Astrocyte of the cerebellum (primary cell): ENCODE data around the gene GSE1.

ENCODE experiments used
- DNase-seq: peaks from one replicate; pipeline ENCODE4 v3.0.0-alpha.2; 2011; ENCODE audit warnings: low read depth
- H3K4me3 ChIP-seq: 2 replicates; pipeline ENCODE4 v1.5.1; 2011; ENCODE audit warnings: mild to moderate bottlenecking, low read depth, low read length, moderate library complexity
- in situ Hi-C: cut with HindIII; loops from 2 replicates; pipeline ENCODE4 v1.10.0; 2017; ENCODE audit warnings: low sequenced_read_pairs
- TF ChIP-seq, protein P1 (sequence below): IDR thresholded peaks from 2 replicates; pipeline ENCODE4 v1.5.1; 2012; ENCODE audit warnings: low read length, low read depth, moderate library complexity, mild to moderate bottlenecking; ENCODE audit errors: missing control alignments

GSE1 gene

DNA sequence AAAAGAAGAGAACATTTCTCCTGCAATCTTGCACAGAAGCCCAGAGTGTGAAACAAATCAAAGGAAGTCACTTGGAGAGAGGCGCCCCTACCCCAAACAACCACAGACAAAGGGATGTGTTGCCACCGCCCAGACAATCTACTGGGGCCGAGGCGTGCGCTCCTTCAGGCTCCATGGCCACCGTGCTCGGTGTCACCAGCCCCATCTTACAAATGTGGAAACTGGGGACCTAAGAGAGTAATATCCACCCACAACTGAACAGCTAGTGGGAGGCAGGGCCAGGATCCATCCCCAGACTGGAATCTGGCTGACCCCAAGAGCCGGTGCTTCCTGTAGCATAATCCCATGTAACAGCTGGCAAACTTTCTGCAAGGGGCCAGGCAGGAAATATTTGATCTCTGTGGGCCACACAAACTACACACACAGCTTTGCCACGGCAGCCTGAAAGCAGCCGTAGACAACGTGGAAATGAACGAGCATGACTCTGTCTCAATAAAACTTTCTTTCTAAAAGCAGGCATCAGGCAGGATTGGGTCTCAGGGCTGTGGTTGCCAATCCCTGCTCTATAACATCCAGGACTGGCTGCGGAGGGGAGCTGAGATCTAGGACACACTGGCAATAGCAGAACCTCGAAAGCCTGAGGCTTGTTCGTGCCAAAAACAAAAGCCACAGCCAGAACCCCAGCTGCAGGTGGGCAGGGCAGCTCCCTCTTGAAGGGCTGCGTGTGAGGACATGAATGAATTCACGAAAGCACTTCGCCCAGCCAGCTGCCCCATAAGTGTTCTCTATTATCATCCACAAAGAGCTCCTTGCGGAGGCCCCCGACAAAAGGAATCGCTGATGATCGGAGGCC, 102.3 kb downstream of the GSE1 start:
- no peak for DNase-seq
- TF ChIP-seq, protein P1, sequence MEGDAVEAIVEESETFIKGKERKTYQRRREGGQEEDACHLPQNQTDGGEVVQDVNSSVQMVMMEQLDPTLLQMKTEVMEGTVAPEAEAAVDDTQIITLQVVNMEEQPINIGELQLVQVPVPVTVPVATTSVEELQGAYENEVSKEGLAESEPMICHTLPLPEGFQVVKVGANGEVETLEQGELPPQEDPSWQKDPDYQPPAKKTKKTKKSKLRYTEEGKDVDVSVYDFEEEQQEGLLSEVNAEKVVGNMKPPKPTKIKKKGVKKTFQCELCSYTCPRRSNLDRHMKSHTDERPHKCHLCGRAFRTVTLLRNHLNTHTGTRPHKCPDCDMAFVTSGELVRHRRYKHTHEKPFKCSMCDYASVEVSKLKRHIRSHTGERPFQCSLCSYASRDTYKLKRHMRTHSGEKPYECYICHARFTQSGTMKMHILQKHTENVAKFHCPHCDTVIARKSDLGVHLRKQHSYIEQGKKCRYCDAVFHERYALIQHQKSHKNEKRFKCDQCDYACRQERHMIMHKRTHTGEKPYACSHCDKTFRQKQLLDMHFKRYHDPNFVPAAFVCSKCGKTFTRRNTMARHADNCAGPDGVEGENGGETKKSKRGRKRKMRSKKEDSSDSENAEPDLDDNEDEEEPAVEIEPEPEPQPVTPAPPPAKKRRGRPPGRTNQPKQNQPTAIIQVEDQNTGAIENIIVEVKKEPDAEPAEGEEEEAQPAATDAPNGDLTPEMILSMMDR: no peak
- in situ Hi-C loops: no loop called here
- no peak overlapping the region for H3K4me3 ChIP-seq

DNA sequence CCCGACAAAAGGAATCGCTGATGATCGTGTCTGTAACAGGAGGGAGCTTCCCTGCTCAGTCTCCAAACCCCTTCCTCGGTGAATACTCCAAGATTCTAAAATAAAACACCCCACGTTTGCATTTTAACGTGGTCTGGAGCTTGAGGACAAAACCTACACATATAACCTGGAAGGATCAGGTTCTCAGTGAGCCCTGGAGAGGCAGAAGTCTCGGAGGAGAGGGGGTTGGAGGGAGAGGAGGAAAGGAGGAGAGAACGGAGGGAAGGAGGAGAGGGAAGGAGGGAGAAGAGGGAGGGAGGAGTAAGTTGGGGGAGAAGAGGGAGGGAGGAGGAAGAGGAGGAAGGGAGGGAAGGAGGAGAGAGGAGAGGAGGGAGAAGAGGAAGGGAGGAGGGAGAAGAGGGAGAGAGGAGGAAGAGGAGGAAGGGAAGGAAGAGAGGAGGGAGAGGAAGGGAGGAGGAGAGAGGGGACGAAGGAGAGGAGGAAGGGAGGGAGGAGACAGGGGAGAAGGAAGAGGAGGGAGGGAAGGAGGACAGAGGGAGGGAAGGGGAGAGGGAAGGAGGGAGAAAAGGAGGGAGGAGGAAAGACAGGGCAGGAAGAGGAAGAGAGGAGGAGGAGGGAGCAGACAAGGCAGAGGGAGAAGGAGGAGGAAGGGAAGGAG, 103.0 kb downstream of the GSE1 start:
- TF ChIP-seq, protein P1: no peak
- in situ Hi-C loops: no loop called here
- H3K4me3 ChIP-seq: no peak overlapping the region
- no peak for DNase-seq

DNA sequence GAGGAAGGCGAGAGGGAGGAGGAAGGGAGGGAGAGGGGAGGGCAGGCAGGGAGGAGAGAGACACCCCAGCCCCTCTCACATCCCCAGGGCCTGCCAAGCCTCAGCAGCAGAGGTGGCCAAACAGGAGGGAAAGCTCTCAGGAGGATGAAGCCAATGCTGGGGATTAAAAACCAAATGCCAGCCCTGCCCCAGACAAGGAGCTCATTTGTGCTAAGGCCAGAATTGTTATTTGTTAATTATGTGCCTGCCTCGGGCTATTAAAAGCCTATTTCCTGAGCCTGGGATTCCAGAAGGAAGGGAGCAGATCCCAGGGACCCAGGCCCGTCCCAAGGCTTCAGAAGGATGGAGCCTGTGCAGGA, 103.5 kb downstream of the GSE1 start:
- in situ Hi-C loops: no loop called here
- no peak for DNase-seq
- TF ChIP-seq, protein P1: no peak
- no peak overlapping the region for H3K4me3 ChIP-seq

DNA sequence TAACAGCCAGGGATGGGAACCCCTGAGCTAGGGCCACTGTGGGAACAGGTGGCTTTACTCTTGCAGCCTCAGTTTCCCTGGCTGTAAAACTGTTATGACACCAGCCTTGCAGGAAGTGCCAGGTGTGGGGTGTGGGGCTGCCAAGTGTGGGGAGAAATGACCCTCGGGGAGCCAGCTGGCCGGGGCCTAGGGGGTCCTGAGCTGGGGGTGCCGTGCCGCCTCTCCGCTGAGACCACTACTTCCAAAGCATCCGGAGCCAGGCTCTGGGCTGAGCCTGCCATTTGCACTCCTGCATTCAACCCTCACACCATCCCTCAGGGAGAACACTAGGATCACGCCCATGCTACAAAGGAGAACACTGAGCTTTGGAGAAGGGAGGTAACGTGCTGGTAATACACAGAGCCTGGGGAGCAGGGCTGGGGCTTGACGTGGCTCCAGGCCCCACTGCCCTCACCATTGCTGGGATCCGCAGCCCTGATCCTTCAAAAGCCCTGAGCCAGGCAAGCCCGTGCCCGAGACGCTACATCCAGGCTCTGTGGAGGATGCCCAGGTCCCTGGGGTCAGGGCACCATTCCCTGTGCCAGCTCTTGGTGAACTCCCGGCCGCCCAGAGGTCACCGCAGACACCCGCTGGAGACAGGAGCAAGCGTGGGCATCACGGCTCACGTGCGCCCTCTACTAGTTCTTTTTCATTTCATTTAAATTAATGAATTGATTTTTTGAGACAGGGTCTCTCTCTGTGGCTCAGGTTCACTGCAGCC, 104.5 kb downstream of the GSE1 start:
- TF ChIP-seq, protein P1: peak; percentile 68
- DNase-seq: peak; percentile 16
- in situ Hi-C loops: no loop called here
- H3K4me3 ChIP-seq: no peak overlapping the region

DNA sequence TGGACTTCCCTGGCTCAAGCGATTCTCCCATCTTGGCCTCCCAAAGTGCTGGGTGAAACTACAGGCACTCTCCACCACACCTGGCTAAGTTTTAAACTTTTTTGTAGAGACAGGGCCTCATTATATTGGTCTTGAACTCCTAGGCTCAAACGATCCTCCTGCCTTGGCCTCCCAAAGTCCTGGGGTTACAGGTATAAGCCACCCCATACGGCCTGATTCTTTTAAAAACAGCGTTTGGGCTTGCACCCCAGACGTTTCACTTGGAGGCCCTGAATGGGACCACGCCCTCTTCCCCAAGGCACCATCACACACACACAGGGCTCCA, 105.0 kb downstream of the GSE1 start:
- in situ Hi-C loops: no loop called here
- TF ChIP-seq, protein P1: no peak
- DNase-seq: no peak
- no peak overlapping the region for H3K4me3 ChIP-seq

DNA sequence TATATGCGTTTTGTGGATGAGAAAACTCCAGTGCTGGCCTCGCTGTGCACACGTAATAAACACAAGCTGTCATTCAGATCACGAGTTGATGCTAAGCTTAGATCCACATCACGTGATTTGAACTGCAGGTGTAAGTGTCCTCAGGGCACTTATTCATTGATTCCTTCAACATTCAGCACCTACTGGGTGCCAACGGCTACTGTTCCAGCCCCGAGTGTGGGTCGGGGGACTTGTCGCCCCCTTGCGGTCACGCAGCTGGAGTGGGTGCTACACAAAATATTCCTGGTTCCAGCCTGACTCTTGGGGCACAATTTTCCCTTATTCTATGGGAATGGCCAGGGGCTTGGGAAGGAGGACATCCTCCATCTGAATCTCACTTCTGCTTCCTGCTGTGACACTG, 105.6 kb downstream of the GSE1 start:
- no peak for DNase-seq
- in situ Hi-C loops: no loop called here
- no peak overlapping the region for H3K4me3 ChIP-seq
- TF ChIP-seq, protein P1: peak; percentile 52
